ENCODE results near the gene CST8. TPM values are rescaled to one million over a fixed set of nuclear protein-coding genes. Genes with fewer than 3 reads are reported as not detected.

The CST8 gene, protein sequence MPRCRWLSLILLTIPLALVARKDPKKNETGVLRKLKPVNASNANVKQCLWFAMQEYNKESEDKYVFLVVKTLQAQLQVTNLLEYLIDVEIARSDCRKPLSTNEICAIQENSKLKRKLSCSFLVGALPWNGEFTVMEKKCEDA
- not detected in 2 replicates for total RNA-seq
- not detected in 2 replicates for polyA plus RNA-seq

GRCh38 chr20:23490817-23491216 lies at the start of gene CST8:
Gene CST8 (plus strand): TSS chr20:23491117. CDS start chr20:23491668, 551 bp downstream.
- Histone ChIP-seq H3K4me1 (ENCODE audit: insufficient read depth) (no peaks in the 10 kb centered on the region), H3K79me2 (no peaks in the 10 kb centered on the region), H3K9me3 (ENCODE audit: low read depth) (no peaks in the 10 kb centered on the region), H3K27me3 (no peaks in the 10 kb centered on the region), H3K4me3 (no peak within 1 kb of the TSS), H3K36me3 (replicated peaks; ENCODE audit: insufficient read depth, low read depth) (no peaks in the 10 kb centered on the region), H2AFZ (no peak within 1 kb of the TSS), H4K20me1 (ENCODE audit: insufficient read depth, poor library complexity, severe bottlenecking) (no peaks in the 10 kb centered on the region), H3K27ac (no peak within 1 kb of the TSS), H3K4me2 (no peak within 1 kb of the TSS), H3K9me2 (replicated peaks; ENCODE audit: insufficient read depth) (no peaks in the 10 kb centered on the region)
- DNase-seq (ENCODE audit: low spot score) = no peak
- WGBS (ENCODE audit: low lambda C conversion rate, missing lambda C conversion rate) = 97% methylated on average over 5 of the region's 5 CpGs
- no peak for TF ChIP-seq EZH2 (IDR thresholded peaks at IDR 0.05; ENCODE audit: borderline replicate concordance)
- TF ChIP-seq CTCF (IDR thresholded peaks at IDR 0.05; ENCODE audit: poor library complexity) = no peak
- TF ChIP-seq EZH2phosphoT487 (IDR thresholded peaks at IDR 0.05; ENCODE audit: low read depth, severe bottlenecking, unreplicated experiment) = no peak

DNA sequence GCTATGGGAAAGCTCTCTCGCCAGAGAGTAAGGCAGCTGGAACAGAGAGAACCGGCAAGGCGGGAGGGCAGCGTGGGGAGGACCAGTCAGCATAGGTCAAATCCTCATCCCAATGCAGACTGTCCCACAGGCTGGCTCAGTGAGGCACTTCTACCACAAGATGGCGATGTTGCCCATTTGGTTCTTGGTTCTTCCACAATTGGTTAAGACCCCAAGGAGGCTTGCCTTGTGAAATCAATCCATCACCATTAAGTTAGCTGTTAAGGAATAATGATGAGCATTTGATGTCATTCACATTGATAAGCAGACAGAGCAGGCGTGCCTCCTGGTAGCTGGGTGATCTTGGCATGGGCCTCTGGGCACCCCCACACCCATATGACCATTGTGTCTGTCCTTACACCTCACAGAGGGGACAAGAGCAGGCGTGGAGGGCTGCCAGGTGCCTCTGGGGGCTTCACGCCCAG lies 49.0 kb upstream of the CST8 start:
- Histone ChIP-seq H3K36me3 (replicated peaks; ENCODE audit: insufficient read depth, low read depth) (no peaks in the 10 kb centered on the region), H3K4me1 (ENCODE audit: insufficient read depth) (peaks cover under 1% of the 10 kb centered on the region), H3K27ac (no peak overlapping the region), H3K9me2 (replicated peaks; ENCODE audit: insufficient read depth) (no peaks in the 10 kb centered on the region), H3K27me3 (no peaks in the 10 kb centered on the region), H2AFZ (no peak overlapping the region), H3K9me3 (ENCODE audit: low read depth) (no peaks in the 10 kb centered on the region), H3K4me3 (no peak overlapping the region), H3K4me2 (no peak overlapping the region), H4K20me1 (ENCODE audit: insufficient read depth, poor library complexity, severe bottlenecking) (no peaks in the 10 kb centered on the region), H3K79me2 (no peaks in the 10 kb centered on the region)
- TF ChIP-seq EZH2phosphoT487 (IDR thresholded peaks at IDR 0.05; ENCODE audit: low read depth, severe bottlenecking, unreplicated experiment) = no peak
- no peak for TF ChIP-seq EZH2 (IDR thresholded peaks at IDR 0.05; ENCODE audit: borderline replicate concordance)
- peak; percentile 90 for TF ChIP-seq CTCF (IDR thresholded peaks at IDR 0.05; ENCODE audit: poor library complexity)
- DNase-seq (ENCODE audit: low spot score) = peak; percentile 86
- WGBS (ENCODE audit: low lambda C conversion rate, missing lambda C conversion rate) = 25% methylated on average over 8 of the region's 8 CpGs

GRCh38 chr20:23442436-23442835 lies 48.5 kb upstream of the CST8 start:
- TF ChIP-seq EZH2 (IDR thresholded peaks at IDR 0.05; ENCODE audit: borderline replicate concordance) = no peak
- Histone ChIP-seq H3K4me3 (no peak overlapping the region), H3K9me2 (replicated peaks; ENCODE audit: insufficient read depth) (no peaks in the 10 kb centered on the region), H4K20me1 (ENCODE audit: insufficient read depth, poor library complexity, severe bottlenecking) (no peaks in the 10 kb centered on the region), H3K27ac (no peak overlapping the region), H3K9me3 (ENCODE audit: low read depth) (no peaks in the 10 kb centered on the region), H3K27me3 (no peaks in the 10 kb centered on the region), H3K36me3 (replicated peaks; ENCODE audit: insufficient read depth, low read depth) (no peaks in the 10 kb centered on the region), H3K79me2 (no peaks in the 10 kb centered on the region), H3K4me2 (no peak overlapping the region), H3K4me1 (ENCODE audit: insufficient read depth) (no peaks in the 10 kb centered on the region), H2AFZ (no peak overlapping the region)
- WGBS (ENCODE audit: low lambda C conversion rate, missing lambda C conversion rate) = 68% methylated on average over 5 of the region's 5 CpGs
- no peak for DNase-seq (ENCODE audit: low spot score)

DNA sequence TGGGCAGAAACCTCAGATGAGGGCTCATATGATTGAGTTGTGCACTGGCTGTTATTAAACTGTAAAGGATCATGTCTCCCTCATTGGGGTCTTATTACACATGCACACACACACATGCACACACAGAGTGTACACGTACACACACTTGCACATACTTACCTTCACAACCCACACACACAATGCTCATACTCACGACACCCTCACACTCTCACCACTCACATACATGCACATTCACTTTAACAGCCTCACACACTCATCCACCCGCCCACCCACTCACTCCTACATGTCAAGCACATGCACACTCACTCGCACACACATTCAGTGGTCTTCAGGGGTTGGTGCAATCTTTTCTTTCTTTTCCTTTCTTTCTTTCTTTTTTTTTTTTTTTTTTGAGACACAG lies 46.1 kb upstream of the CST8 start:
- Histone ChIP-seq H3K4me3 (no peak overlapping the region), H3K4me2 (no peak overlapping the region), H3K4me1 (ENCODE audit: insufficient read depth) (no peaks in the 10 kb centered on the region), H3K9me2 (replicated peaks; ENCODE audit: insufficient read depth) (no peaks in the 10 kb centered on the region), H2AFZ (no peak overlapping the region), H3K27ac (no peak overlapping the region), H4K20me1 (ENCODE audit: insufficient read depth, poor library complexity, severe bottlenecking) (no peaks in the 10 kb centered on the region), H3K36me3 (replicated peaks; ENCODE audit: insufficient read depth, low read depth) (no peaks in the 10 kb centered on the region), H3K27me3 (no peaks in the 10 kb centered on the region), H3K9me3 (ENCODE audit: low read depth) (no peaks in the 10 kb centered on the region), H3K79me2 (no peaks in the 10 kb centered on the region)
- DNase-seq (ENCODE audit: low spot score) = no peak
- TF ChIP-seq EZH2 (IDR thresholded peaks at IDR 0.05; ENCODE audit: borderline replicate concordance) (no peak), EZH2phosphoT487 (IDR thresholded peaks at IDR 0.05; ENCODE audit: low read depth, severe bottlenecking, unreplicated experiment) (no peak), CTCF (IDR thresholded peaks at IDR 0.05; ENCODE audit: poor library complexity) (no peak)
- WGBS (ENCODE audit: low lambda C conversion rate, missing lambda C conversion rate) = 96% methylated on average over 4 of the region's 4 CpGs

All from hepatocyte (in vitro differentiated cells).